GM18519 (cell line): ENCODE results near the gene MAD1L1.
"Not testable (repeated sequence)": the region's sequence is repeated elsewhere in the genome, so short reads cannot be mapped to it uniquely, and the experiment has no call there.

Experiments
- ATAC-seq: cut with Tn5 transposase; IDR thresholded peaks from one replicate; pipeline ENCODE4 v1.9.1; 2021; ENCODE audit warnings: mild to moderate bottlenecking, moderate library complexity; ENCODE audit not compliant: unreplicated experiment, low FRiP score

Gene MAD1L1

GRCh38 chr7:1865571-1866255 lies 367.0 kb downstream of the MAD1L1 start:
- ATAC-seq, result no peak

- no peak for ATAC-seq
Observed at GRCh38 chr7:1865000-1865555, 367.7 kb downstream of the MAD1L1 start.

GRCh38 chr7:1864161-1864940 lies 368.4 kb downstream of the MAD1L1 start:
- no peak for ATAC-seq

GRCh38 chr7:1863091-1863900 lies 369.4 kb downstream of the MAD1L1 start:
- ATAC-seq, result no peak

GRCh38 chr7:1862560-1862959 lies 370.2 kb downstream of the MAD1L1 start:
- no peak for ATAC-seq

- no peak for ATAC-seq
Observed at GRCh38 chr7:1861799-1862458, 370.8 kb downstream of the MAD1L1 start.

- ATAC-seq, result not testable (repeated sequence)
Observed at GRCh38 chr7:1860881-1861798, 371.6 kb downstream of the MAD1L1 start.

- ATAC-seq, result no peak
Observed at GRCh38 chr7:1859266-1860035, 373.3 kb downstream of the MAD1L1 start.

GRCh38 chr7:1858435-1859265 lies 374.1 kb downstream of the MAD1L1 start:
- no peak for ATAC-seq

- no peak for ATAC-seq
Observed at GRCh38 chr7:1857487-1858421, 375.0 kb downstream of the MAD1L1 start.

GRCh38 chr7:1856888-1857441 lies 375.8 kb downstream of the MAD1L1 start:
- ATAC-seq, result no peak

GRCh38 chr7:1856161-1856887 lies 376.4 kb downstream of the MAD1L1 start:
- no peak for ATAC-seq

GRCh38 chr7:1855725-1856160 lies 377.0 kb downstream of the MAD1L1 start:
- ATAC-seq, result no peak

- no peak for ATAC-seq
Observed at GRCh38 chr7:1854866-1855724, 377.6 kb downstream of the MAD1L1 start.
